SK-N-SH treated with all-trans-retinoic acid at 6 μM for 48 hours (cell line): ENCODE measurements around the gene DPH3.

Source experiments
- ARNTL ChIP-seq: fragments of 450-650 bp; formaldehyde crosslinking; IDR thresholded peaks from 2 replicates; pipeline ENCODE4 v1.5.0; 2020; ENCODE audit warnings: low read depth, mild to moderate bottlenecking, moderate library complexity, borderline replicate concordance
- ESRRG ChIP-seq: fragments of 250-450 bp; sonication (Bioruptor Pico); IDR thresholded peaks from 2 replicates; pipeline ENCODE4 v1.6.1; 2021; ENCODE audit warnings: mild to moderate bottlenecking
- TOX ChIP-seq: fragments of 250-450 bp; sonication (Bioruptor Pico); IDR thresholded peaks from 2 replicates; pipeline ENCODE4 v1.8.0; 2021; ENCODE audit warnings: mild to moderate bottlenecking, moderate library complexity, borderline replicate concordance
- TF ChIP-seq, protein P1 (sequence below): fragments of 250-450 bp; sonication (Bioruptor Pico); IDR thresholded peaks from 2 replicates; pipeline ENCODE4 v1.5.0; 2020; ENCODE audit warnings: mild to moderate bottlenecking, moderate library complexity
- TF ChIP-seq, protein P2 (sequence below): fragments of 250-450 bp; sonication (Bioruptor Pico); IDR thresholded peaks from 2 replicates; pipeline ENCODE4 v1.8.0; 2020; ENCODE audit warnings: mild to moderate bottlenecking, moderate library complexity, borderline replicate concordance

GRCh38 chr3:16258177-16258576 lies 6.6 kb downstream of the DPH3 start:
- TF ChIP-seq TOX (CRISPR knock-in tag): no peak
- TF ChIP-seq ESRRG: no peak
- TF ChIP-seq, protein P1, sequence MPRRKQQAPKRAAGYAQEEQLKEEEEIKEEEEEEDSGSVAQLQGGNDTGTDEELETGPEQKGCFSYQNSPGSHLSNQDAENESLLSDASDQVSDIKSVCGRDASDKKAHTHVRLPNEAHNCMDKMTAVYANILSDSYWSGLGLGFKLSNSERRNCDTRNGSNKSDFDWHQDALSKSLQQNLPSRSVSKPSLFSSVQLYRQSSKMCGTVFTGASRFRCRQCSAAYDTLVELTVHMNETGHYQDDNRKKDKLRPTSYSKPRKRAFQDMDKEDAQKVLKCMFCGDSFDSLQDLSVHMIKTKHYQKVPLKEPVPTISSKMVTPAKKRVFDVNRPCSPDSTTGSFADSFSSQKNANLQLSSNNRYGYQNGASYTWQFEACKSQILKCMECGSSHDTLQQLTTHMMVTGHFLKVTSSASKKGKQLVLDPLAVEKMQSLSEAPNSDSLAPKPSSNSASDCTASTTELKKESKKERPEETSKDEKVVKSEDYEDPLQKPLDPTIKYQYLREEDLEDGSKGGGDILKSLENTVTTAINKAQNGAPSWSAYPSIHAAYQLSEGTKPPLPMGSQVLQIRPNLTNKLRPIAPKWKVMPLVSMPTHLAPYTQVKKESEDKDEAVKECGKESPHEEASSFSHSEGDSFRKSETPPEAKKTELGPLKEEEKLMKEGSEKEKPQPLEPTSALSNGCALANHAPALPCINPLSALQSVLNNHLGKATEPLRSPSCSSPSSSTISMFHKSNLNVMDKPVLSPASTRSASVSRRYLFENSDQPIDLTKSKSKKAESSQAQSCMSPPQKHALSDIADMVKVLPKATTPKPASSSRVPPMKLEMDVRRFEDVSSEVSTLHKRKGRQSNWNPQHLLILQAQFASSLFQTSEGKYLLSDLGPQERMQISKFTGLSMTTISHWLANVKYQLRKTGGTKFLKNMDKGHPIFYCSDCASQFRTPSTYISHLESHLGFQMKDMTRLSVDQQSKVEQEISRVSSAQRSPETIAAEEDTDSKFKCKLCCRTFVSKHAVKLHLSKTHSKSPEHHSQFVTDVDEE (CRISPR knock-in tag): no peak
- TF ChIP-seq, protein P2, sequence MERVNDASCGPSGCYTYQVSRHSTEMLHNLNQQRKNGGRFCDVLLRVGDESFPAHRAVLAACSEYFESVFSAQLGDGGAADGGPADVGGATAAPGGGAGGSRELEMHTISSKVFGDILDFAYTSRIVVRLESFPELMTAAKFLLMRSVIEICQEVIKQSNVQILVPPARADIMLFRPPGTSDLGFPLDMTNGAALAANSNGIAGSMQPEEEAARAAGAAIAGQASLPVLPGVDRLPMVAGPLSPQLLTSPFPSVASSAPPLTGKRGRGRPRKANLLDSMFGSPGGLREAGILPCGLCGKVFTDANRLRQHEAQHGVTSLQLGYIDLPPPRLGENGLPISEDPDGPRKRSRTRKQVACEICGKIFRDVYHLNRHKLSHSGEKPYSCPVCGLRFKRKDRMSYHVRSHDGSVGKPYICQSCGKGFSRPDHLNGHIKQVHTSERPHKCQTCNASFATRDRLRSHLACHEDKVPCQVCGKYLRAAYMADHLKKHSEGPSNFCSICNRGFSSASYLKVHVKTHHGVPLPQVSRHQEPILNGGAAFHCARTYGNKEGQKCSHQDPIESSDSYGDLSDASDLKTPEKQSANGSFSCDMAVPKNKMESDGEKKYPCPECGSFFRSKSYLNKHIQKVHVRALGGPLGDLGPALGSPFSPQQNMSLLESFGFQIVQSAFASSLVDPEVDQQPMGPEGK (CRISPR knock-in tag): no peak
- TF ChIP-seq ARNTL (CRISPR knock-in tag): no peak
